ENCODE measurements around the gene MRC1.

The MRC1 gene

DNA sequence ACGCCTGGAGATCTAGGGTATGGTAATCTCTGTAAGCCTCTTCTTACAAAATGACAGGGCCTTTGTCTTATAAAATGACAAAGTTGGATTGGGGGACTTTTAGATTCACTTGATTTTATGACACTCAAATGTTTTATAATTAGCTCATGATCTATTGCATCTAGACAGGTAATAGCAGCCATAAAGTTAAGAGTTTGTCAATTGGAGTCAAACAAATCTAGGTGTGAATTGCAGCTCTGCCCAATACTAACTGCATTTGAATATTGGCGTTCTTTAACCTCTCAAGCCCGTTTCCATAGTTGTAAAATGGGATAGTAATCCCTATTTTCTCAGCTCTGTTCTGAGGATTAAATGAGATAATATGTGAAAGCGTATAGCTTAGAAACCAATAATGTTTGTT, 14.1 kb upstream of the MRC1 start:
- in situ Hi-C loops (cut with MboI; ENCODE audit: low sequenced_read_pairs), result no loop called here

DNA sequence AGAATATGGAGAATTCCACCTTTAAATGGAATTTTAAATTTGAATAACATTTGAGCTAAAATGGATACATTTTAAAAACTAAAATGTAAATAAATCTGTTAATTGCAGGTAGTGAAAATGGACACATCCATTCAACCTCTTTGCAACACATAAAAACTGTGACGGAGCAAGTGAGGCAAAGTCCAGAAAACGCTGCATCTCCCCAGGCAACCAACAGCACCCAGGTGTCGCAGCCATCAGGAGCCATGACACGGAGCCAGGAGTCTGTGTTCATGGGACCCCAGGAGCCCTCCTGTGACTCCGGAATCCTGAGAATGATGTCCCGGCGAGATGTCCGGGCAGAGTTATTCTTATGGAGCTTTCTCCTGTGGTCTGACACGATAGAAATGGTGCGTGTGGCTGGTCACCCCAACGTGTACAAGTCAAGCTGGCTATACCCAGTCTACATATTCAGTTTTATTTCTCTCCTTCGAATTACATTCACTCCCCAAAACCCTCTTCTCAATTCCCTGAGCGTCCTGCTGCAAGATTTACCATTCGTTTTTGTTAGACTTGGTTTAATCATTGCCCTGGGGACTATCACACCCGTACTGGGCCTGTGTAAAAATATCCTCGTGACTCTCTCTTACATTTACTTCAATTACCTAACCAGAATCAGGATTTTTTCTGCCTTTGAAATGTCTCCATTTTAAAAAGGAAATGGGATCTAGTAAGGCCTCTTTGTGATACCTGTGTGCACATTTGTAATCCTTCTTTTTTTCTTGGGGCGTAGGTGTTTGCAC, 13.1 kb upstream of the MRC1 start:
- in situ Hi-C loops (cut with MboI; ENCODE audit: low sequenced_read_pairs), result no loop called here

DNA sequence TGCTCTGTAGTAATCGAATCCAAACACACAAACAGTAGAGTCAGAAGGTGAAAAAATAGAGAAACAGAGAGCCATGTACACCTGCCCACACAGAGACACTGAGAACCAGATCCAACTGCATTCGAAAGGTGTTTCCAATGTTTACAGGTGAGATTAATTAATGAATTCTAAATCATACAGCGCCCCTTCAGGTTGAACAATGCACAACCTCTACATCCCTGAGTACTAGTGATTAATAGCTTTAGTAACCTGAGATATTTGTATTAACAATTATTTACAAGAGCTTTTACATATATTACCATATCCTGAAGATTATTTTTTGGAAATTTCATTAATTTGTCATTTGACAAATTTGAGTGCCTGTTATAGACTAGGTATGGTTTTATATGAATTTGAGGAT, 7.6 kb upstream of the MRC1 start:
- in situ Hi-C loops (cut with MboI; ENCODE audit: low sequenced_read_pairs), result no loop called here

DNA sequence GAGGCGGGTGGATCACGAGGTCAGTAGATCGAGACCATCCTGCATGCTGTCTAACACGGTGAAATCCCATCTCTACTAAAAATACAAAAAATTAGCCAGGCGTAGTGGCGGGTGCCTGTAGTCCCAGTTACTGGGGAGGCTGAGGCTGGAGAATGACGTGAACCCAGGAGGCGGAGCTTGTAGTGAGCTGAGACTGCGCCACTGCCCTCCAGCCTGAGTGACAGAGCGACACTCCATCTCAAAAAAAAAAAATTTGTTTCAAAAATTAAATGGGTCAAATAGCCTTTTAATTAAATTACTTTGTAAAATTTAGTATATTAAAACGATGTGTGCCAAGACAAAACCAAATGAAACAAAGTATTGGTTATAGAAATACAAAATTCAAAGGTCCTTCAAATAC, 6.8 kb upstream of the MRC1 start:
- in situ Hi-C loops (cut with MboI; ENCODE audit: low sequenced_read_pairs), result no loop called here

DNA sequence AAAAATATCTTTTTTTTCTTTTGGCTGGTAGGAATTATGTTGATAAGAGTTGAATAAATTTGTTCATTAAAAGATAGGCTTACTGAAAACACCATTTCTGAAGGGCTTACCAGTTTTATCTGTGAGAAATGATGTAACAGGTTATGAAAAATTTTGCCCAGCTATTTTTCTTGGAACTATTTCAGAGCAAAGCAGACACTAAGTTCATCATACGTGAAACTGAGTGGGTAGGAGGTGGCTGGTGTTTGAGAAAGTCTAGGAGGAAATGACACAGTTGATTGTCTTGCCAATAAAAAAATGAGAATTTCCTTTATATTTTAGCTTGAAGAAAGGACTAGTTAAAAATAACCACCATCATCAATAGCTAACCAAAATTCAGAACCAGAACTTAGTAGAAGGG, 6.2 kb upstream of the MRC1 start:
- in situ Hi-C loops (cut with MboI; ENCODE audit: low sequenced_read_pairs), result no loop called here

DNA sequence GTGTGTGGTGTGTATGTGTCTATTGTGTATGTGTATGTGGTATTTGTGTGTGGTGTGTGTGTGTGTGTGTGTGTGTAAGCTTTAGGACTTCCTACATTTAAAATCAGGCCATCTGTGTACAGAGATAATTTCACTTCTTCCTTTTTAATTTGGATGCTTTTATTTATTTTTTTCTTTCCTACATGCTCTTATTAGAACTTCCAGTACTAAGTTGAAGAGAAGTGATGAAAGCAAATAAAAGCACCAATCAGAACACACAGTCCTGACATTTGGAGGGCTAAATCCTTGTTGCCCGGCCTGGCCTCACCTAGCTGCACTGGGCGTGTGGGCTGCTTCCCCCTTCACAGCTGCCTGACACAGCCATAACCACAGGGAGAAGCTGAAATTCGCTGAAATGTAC, 3.8 kb upstream of the MRC1 start:
- in situ Hi-C loops (cut with MboI; ENCODE audit: low sequenced_read_pairs), result no loop called here

DNA sequence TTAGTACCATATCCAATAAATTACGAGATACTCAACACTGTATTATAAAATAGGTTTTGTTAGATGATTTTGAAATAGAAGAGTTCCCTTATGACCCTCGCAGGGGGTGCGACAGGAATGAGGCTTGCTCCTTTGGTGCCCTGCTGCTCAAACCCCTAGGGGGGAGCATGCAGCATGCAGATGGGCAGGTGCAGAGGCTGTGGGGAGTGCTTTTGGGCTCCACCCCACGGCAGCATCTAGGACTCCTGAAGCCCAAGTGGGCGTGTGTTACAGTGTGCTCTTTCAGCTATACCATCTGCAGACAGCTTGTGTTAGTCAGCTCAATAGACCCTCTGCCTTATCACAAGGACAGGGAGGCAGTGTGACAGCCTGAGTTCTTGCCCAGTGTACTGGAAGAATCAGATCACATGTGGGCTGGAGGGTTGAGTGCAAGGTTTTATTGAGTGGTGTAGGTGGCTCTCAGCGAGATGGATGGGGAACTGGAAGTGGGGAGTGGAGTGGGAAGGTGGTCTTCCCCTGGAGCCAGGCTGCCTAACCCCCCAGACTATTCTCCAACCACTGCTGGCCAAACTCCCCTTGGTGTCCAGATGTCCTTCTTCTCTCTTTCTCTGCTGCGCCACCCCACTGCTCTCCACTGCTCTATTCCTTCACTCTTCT, 3.1 kb upstream of the MRC1 start:
- in situ Hi-C loops (cut with MboI; ENCODE audit: low sequenced_read_pairs), result no loop called here

DNA sequence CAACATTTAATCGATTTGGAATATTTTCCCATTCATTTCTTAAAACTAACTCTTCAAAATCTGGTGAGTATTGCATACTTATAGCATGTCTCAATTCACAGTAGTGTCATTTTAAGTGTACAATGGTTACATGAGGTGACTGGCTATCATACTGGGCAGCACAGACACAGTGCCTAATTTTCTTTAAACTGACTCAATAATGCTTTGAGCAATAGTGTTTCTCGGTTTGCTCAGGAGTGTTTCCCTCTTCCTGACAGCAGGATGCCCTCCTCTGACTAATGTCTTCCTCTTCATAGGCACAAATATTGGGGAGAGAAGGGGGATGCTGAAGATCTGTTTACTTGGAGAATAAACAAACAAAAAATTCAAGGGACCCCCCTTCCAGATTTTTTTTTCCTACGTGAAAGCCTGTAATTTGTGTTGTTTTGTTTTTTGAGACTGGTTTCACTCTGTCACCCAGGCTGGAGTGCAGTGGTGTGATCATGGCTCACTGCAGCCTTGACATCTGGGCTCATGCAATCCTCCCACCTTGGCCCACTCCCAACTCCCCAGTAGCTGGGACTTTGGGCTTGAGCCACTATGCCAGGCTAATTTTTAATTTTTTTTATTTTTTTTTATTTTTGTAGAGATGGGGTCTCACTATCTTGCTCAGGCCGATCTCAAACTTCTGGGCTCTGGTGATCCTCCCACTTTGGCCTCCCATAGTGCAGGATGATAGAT, 2.2 kb downstream of the MRC1 start:
- in situ Hi-C loops (cut with MboI; ENCODE audit: low sequenced_read_pairs), result no loop called here

DNA sequence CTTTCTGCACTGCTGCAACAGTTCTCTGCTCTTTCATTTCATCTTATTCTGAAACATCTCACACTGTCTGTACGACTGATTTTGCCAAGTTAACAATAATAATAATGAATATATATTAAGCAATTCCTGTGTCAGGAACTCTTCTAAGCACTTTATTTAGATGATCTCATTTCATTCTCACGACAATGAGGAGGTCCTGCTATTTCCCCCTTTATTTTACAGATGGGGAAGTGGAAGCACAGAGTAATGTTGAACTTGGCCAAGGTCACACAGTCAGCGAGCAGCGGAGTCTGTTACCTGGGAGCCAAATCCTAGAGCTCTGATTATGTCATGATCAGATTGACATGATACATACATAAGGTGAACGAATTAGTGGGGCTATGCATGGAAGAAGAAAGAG, 5.8 kb downstream of the MRC1 start:
- in situ Hi-C loops (cut with MboI; ENCODE audit: low sequenced_read_pairs), result no loop called here

DNA sequence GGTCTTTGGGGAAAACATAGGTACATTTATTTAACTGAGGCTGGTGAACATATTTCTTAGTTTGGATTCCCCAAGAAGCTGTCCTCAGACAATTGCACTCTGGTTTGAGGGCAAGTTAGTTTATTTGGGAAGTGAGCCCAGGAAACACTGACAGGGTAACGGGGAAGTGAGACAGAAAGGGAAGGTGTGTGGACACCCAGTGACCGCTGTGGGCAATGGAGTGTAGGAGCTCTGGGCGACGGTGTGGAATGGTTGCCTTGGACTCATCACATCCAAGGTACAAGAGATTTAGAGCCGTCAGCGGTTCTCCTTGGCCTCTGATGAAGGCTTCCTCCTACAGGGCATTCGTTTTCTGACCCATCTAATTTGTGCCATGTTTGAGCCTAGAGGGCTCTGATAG, 7.1 kb downstream of the MRC1 start:
- in situ Hi-C loops (cut with MboI; ENCODE audit: low sequenced_read_pairs), result no loop called here

DNA sequence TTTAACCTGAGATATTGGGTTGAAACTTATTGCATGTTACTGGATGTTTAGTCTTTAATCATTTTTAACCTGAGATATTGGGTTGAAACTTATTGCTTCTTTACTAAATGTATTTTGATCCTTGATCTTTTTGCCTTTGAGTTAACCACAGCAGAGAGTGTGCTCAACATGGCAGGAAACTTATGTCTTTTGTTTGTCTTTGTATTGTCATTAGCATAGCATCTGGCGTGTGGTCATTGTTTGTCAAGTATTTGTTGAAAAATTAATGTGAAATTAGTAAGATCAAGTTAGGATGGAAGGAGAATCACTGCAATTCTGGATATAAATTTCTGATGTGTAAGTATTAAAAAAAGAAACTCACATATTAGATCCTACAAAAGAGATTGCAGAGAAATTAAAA, 8.2 kb downstream of the MRC1 start:
- in situ Hi-C loops (cut with MboI; ENCODE audit: low sequenced_read_pairs), result no loop called here

DNA sequence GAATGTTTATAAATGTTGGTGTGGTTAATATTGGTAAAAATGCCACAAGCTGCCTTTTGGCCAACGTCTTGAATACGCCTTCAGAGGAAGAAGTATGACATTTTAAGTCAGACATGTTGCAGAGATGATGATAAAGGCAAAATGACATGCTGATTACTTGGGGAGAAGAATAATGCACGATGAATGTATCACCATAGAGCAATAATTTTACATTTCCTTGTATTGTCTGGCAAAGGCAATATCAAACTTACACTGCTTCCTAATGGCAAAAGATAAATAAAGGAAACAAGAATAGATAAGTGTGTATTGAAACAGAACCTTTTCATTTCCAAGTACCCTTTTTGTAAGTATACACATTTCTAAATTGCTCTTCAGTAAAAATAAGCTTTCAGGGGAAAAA, 8.6 kb downstream of the MRC1 start:
- in situ Hi-C loops (cut with MboI; ENCODE audit: low sequenced_read_pairs), result no loop called here

DNA sequence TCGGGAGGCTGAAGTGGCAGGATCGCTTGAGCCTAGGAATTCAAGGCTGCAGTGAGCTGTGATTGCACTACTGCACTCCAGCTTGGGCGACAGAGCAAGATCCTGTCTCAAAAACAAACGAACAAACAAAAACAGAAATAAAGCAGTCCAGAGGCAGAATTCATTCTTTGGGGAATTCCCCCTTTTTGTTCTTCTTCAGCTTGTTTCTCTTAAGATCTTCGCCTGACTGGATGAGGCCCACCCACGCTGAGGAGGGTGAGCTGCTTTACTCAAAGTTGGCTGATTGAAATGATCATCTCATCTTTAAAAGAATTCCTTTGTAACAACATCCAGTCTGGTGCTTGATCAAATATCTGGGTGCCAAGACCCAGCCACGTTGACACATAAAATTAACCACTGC, 10.7 kb downstream of the MRC1 start:
- in situ Hi-C loops (cut with MboI; ENCODE audit: low sequenced_read_pairs), result no loop called here

DNA sequence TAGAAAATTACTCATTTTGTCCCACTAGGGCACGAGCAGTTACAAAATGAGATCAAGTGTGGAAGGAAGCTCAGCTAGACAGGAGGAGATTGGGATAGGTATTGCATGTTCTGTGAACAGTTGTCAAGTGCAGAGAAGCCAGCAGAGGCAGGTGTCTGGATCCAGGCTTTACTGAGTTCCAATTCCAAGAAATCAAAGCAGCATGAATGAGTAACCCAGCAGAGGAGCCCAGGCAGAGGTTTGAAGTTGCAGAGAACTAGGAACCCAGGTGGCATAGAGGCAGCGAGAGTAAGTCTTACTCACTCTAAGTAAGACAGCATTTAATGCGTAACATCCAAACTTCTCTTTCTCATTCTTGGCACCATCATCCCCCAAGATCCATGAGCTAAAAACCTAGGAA, 11.8 kb downstream of the MRC1 start:
- in situ Hi-C loops (cut with MboI; ENCODE audit: low sequenced_read_pairs), result no loop called here

DNA sequence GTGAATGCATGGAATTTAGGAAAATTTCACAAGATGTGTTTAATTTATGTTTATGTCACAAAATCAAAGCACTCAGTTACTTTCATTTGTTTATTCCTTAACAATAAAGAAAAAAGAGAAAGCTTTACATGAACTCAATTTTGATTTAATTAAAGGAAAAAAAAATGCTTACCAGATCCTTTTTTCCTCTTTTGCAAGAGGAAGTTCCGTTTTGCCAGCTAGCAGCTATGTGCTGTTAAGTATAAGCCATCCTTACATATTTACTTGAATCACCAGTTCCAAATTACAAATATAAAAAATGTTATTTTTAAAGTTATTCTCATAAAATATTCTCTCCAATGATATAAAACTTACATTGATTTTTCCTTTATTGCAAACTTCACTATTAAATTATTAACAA, 12.7 kb downstream of the MRC1 start:
- in situ Hi-C loops (cut with MboI; ENCODE audit: low sequenced_read_pairs), result no loop called here

DNA sequence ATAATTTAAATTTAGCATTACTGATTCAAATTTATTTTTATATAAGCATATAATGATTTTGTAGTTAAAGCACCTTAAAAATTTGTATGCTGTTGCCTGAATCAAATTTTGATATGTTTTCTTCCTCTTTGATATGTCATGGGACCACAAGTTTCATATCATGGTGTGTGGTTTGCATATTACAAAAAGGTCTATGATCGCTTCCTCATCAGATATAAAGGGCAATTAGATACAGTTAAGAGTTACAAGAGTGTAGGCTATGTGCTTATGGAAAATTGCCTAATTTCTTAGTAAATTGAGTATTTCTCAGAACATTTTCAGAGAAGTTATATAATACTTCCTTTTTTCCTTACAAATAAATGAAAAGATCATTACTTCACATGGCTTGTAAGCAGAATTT, 22.2 kb downstream of the MRC1 start:
- in situ Hi-C loops (cut with MboI; ENCODE audit: low sequenced_read_pairs), result no loop called here

DNA sequence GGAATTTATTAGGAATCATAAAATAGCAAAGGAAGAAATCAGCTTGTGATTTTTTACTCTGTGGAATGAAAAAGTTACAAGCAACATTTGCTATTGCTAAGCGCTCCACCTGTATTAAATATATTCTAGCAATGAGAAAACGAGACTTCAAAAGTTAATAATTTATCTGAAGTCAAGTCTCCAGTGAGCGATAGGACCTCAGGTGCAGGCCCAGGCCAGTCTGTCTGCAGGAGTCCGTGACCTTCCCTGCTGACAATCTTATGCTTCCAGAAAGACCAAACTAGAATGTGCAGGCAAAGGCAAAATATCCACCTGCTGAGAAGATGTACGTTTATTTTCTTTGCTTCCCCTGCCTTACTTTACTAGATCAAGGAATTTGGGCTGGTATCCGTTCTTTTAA, 22.7 kb downstream of the MRC1 start:
- in situ Hi-C loops (cut with MboI; ENCODE audit: low sequenced_read_pairs), result no loop called here

DNA sequence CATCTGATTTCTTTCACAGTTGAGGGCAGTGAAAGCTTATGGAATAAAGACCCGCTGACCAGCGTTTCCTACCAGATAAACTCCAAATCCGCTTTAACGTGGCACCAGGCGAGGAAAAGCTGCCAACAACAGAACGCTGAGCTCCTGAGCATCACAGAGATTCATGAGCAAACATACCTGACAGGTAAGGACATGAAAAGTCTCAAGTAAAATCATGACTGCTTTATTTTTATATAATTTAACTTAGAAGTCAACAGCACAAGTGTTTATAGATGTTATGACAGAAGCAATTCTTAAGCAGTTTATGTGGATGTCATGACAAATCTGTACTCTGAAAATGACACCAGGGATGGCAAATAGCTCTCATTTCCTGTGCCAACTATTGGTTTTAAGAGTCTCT, 24.5 kb downstream of the MRC1 start:
- in situ Hi-C loops (cut with MboI; ENCODE audit: low sequenced_read_pairs), result no loop called here

DNA sequence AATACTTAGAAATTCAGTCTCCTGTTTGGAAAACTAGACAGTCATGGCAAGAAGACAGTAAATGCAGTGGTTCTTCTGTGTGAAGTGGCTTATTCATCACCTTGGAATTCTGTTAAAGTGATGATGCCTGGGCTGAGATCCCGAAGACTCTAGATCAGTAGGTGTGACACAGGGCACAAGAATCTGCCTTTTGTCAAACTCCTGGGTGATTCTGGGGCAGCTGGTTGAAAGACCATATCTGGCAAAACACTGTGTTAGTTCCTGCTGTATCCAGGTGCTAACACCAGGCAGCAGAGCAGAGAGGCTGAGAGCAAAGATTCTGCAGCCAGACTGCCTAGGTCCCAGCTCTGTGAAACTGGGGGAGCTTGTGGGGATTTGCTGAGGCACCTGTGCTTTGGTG, 26.5 kb downstream of the MRC1 start:
- in situ Hi-C loops (cut with MboI; ENCODE audit: low sequenced_read_pairs), result no loop called here

DNA sequence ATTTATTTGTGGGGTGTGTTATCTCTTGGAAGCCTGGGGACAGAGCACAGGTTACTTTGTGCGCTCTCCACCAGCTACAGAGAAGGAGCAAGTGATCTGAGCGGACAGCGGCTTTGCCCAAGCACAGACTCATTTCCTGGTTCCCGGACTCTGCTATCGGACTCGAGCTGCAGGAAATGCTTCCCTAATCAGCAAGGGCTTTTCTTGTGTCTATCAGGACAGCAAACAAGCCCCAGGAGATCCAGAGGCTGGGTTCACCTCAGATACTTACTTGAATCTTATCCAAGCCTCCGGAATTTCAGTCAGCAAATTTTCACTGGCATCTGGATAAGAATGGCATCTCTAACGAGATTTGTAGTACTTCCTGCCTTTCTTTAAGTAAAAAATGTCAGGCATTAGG, 27.8 kb downstream of the MRC1 start:
- in situ Hi-C loops (cut with MboI; ENCODE audit: low sequenced_read_pairs), result no loop called here

DNA sequence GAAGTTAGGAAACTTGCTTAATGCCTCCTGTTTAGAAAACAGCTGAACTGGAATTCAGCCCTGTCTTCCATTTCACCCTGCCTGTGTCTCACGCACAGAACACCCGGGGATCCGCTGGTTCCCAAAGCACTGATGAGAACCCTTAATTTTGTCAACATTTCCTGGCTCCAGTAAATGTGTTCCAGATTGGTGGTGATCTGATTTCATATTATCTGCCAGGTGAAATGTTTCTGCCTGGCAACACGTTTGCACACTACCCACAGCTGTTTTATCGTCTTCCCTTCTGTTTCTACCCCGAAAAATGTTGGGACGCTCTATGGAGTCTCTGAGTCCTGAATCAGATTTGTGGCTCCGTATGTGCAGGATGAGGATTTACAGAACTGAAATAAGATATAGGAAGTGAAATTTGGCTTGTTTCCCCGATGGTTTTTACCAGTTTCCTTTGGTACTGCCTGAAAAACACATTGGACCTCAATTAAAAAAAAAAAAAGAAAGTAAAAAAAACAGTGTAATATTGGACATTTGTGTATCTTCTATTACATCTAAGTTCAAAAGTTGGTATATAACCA, 29.0 kb downstream of the MRC1 start:
- in situ Hi-C loops (cut with MboI; ENCODE audit: low sequenced_read_pairs), result no loop called here

DNA sequence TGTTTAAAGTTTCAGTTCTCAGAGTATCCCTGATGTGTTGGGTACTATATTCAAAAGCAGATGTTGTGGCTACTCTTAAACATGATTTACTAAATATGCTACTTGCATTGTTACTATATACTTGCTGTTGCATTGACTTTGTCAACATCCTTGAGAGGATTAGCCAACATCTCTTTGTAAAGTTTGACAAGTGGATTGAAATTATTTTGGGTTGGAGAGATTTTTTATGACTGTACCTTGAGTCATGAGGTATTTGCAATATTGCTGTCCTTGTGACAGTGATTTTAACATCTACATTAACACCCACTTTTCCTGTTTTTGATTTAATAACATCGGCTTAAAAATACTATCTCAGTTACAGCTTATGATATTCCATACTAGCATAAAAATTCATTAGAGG, 31.9 kb downstream of the MRC1 start:
- in situ Hi-C loops (cut with MboI; ENCODE audit: low sequenced_read_pairs), result no loop called here
